ENCODE results near the gene CST8. TPM values are rescaled to one million over a fixed set of nuclear protein-coding genes. Genes with fewer than 3 reads are reported as not detected.

Gene CST8
- total and polyA plus RNA-seq, 8 donors: not detected

DNA sequence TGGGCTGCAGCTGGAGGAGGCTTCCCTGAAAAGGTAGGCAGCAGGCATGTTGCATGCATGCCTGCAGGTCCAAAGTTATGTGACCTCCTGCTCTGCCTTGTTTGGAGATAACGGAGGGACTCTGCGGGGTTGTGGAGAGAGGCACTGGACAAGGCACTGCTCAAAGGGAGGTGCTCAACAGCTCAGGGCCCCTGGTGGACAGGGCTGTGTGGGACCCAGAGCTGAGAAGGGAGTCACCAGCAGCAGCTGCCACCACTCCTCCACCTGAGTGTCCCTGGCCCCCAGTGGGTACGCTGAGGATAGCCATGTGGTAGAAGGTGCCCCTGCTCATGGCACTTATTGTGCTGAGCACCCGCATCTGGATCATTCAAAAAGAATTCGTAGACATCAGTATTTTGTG is 15.5 kb upstream of the CST8 start:
- Histone ChIP-seq H3K36me3 (no peaks in the 10 kb centered on the region), H3K9me3 (no peaks in the 10 kb centered on the region), H3K4me3 (no peak overlapping the region), H3K27me3 (no peaks in the 10 kb centered on the region), H3K27ac (no peak overlapping the region), H3K4me1 (no peaks in the 10 kb centered on the region)
- TF ChIP-seq, protein P1, sequence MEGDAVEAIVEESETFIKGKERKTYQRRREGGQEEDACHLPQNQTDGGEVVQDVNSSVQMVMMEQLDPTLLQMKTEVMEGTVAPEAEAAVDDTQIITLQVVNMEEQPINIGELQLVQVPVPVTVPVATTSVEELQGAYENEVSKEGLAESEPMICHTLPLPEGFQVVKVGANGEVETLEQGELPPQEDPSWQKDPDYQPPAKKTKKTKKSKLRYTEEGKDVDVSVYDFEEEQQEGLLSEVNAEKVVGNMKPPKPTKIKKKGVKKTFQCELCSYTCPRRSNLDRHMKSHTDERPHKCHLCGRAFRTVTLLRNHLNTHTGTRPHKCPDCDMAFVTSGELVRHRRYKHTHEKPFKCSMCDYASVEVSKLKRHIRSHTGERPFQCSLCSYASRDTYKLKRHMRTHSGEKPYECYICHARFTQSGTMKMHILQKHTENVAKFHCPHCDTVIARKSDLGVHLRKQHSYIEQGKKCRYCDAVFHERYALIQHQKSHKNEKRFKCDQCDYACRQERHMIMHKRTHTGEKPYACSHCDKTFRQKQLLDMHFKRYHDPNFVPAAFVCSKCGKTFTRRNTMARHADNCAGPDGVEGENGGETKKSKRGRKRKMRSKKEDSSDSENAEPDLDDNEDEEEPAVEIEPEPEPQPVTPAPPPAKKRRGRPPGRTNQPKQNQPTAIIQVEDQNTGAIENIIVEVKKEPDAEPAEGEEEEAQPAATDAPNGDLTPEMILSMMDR (IDR thresholded peaks at IDR 0.05): no peak
- intact Hi-C loops (cut with DNase I): no loop called here
- no peak for ATAC-seq
- no peak for DNase-seq
- FAIRE-seq: no peak
- WGBS, 2 donors: 69 to 76% methylated on average over 5 of the region's 5 CpGs

DNA sequence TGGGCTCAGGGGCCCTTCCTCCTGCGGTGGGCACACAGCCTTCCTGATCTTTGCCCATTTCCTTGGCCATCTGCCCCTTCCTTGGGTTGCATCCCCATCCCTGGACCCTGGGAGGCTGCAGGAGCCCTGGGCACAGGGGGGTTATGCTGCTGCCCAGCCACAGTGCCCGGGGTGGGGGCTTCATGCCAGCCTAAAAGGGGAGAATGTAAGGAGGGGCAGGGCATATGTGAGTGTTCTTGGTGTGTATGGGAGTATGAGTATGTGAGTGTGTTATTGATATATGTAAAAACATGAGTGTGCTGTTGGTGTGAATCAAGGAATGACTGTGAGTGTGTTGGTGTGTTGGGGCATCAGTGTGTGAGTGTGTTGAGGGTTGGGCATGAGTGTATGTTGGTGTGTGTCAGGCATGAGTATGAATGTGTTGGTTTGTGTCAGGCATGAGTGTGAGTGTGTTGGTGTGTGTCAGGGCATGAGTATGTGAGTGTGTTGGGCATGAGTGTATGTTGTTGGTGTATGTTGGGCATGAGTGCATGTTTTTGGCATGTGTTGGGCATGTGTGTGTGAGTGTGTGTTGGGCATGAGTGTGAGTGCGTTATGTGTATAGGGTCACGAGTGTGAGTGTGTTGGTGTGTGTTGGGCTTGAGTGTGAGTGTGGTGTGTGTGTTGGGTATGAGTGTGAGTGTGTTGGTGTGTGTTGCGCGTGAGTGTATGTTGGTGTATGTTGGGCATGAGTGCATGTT is 14.7 kb upstream of the CST8 start:
- Histone ChIP-seq H3K4me3 (no peak overlapping the region), H3K27ac (no peak overlapping the region), H3K4me1 (no peaks in the 10 kb centered on the region), H3K36me3 (no peaks in the 10 kb centered on the region), H3K27me3 (no peaks in the 10 kb centered on the region), H3K9me3 (no peaks in the 10 kb centered on the region)
- WGBS, 2 donors: 66 to 77% methylated on average over 6 of the region's 6 CpGs
- TF ChIP-seq, protein P1 (IDR thresholded peaks at IDR 0.05): no peak
- ATAC-seq (no peak), FAIRE-seq (no peak), DNase-seq (no peak)
- intact Hi-C loops (cut with DNase I): no loop called here

DNA sequence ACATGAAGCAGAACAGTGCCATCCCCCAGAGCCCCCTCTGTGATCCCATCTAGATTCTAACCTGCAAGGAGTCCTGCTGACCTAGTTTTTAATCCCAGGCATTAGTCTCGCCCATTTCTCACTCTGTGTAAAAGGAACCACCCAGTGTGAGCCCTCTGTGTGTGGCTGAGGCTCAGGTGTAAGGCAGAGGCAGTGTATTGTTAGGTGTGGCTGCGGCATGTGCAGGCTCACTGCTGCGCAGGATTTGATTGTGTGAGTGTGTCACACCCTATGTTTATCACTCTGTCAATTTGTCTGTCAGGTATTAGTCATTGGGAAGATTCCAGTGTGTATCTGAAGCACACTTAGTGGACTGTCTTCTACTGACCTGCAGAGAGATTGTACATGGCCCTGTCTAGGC is 13.7 kb upstream of the CST8 start:
- no peak overlapping the region for H3K4me3 ChIP-seq
- intact Hi-C loops (cut with DNase I): no loop called here
- no peaks in the 10 kb centered on the region for H3K4me1 ChIP-seq
- DNase-seq (no peak), ATAC-seq (no peak), FAIRE-seq (no peak)
- no peaks in the 10 kb centered on the region for H3K27me3 ChIP-seq
- H3K36me3 ChIP-seq: no peaks in the 10 kb centered on the region
- no peak overlapping the region for H3K27ac ChIP-seq
- TF ChIP-seq, protein P1 (IDR thresholded peaks at IDR 0.05): no peak
- WGBS, 2 donors: 65 to 70% methylated on average over 3 of the region's 3 CpGs
- H3K9me3 ChIP-seq: no peaks in the 10 kb centered on the region

DNA sequence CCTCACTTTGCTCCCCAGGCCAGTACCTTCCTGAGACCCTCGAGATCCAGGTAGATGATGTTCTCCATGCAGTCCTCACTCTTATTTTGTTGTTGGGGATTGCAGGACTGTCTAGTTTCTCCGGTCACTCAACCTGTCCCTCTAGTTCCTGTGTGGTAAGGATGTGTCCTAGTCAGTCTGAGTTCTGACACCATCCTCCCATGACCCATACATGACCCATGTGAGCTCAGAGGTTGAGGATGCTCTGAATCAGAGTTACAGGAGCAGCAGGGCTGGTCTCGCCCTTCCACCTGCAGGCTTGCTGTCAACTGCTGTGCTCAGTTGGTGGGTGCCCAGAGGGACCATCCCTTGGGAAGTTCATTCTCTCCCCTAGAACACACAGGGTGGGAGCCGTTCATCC is 11.9 kb upstream of the CST8 start:
- WGBS, 2 donors: 62 to 63% methylated on average over 4 of the region's 4 CpGs
- no peak for FAIRE-seq
- ATAC-seq: no peak
- TF ChIP-seq, protein P1 (IDR thresholded peaks at IDR 0.05): no peak
- no peaks in the 10 kb centered on the region for H3K36me3 ChIP-seq
- DNase-seq: no peak
- H3K27ac ChIP-seq: no peak overlapping the region
- H3K4me1 ChIP-seq: no peaks in the 10 kb centered on the region
- no peaks in the 10 kb centered on the region for H3K27me3 ChIP-seq
- no peak overlapping the region for H3K4me3 ChIP-seq
- H3K9me3 ChIP-seq: no peaks in the 10 kb centered on the region
- intact Hi-C loops (cut with DNase I): no loop called here

DNA sequence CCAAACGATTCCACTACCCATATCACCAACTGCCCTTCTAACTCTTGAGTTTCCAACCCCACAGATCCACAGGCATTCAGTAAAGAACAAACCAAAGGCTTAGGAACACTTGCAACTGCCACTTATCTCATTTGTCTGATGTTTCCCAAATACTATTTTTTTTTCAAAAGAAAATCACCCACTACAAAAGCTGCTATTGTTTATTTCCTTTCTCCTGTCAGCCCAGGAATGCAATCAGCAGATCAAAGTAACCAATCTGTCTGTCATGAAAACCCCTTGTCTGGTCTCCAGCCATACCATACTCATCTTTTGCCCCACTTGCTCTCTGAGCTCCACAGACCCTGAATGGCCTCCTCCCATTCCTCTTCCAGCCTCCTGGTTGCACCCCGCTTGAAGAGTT is 8.8 kb upstream of the CST8 start:
- intact Hi-C loops (cut with DNase I): no loop called here
- DNase-seq: no peak
- Histone ChIP-seq H3K27ac (no peak overlapping the region), H3K4me3 (no peak overlapping the region), H3K9me3 (no peaks in the 10 kb centered on the region), H3K4me1 (no peaks in the 10 kb centered on the region), H3K36me3 (no peaks in the 10 kb centered on the region), H3K27me3 (no peaks in the 10 kb centered on the region)
- ATAC-seq: no peak
- no peak for FAIRE-seq
- TF ChIP-seq, protein P1 (IDR thresholded peaks at IDR 0.05): no peak
- 35 to 46% methylated on average over 2 of the region's 2 CpGs for WGBS, 2 donors
